GM19397 (cell line): ENCODE measurements around the gene TM7SF3.
A peak's percentile ranks its signal among the peaks of the same experiment; 100 is the strongest.
"Not testable (repeated sequence)": the region's sequence is repeated elsewhere in the genome, so short reads cannot be mapped to it uniquely, and the experiment has no call there.

Experiments used
- ATAC-seq: cut with Tn5 transposase; IDR thresholded peaks from one replicate; pipeline ENCODE4 v1.9.1; 2021; ENCODE audit warnings: mild to moderate bottlenecking, moderate library complexity; ENCODE audit not compliant: unreplicated experiment

Gene TM7SF3

GRCh38 chr12:26982866-26983265 lies 31.3 kb downstream of the TM7SF3 start:
- ATAC-seq: no peak

GRCh38 chr12:26979733-26980132 lies 34.5 kb downstream of the TM7SF3 start:
- no peak for ATAC-seq

GRCh38 chr12:26978801-26979200 lies 35.4 kb downstream of the TM7SF3 start:
- ATAC-seq: no peak

- ATAC-seq: no peak
These were observed 37.5 kb downstream of the TM7SF3 start for GRCh38 chr12:26976687-26977086.

- peak; percentile 82 for ATAC-seq
These were observed 42.2 kb downstream of the TM7SF3 start for GRCh38 chr12:26971963-26972362.

- no peak for ATAC-seq
These were observed 44.0 kb downstream of the TM7SF3 start for GRCh38 chr12:26970136-26970535.

- ATAC-seq: no peak
These were observed 47.3 kb downstream of the TM7SF3 start for GRCh38 chr12:26966842-26967241.

- no peak for ATAC-seq
These were observed 50.8 kb downstream of the TM7SF3 start for GRCh38 chr12:26963413-26963812.

- no peak for ATAC-seq
These were observed 52.4 kb downstream of the TM7SF3 start for GRCh38 chr12:26961803-26962202.

GRCh38 chr12:26961391-26961790 lies 52.8 kb downstream of the TM7SF3 start:
- not testable (repeated sequence) for ATAC-seq

- no peak for ATAC-seq
These were observed 60.2 kb downstream of the TM7SF3 start for GRCh38 chr12:26954027-26954426.

- no peak for ATAC-seq
These were observed 60.7 kb downstream of the TM7SF3 start for GRCh38 chr12:26953447-26953846.

- ATAC-seq: no peak
These were observed 65.9 kb downstream of the TM7SF3 start for GRCh38 chr12:26948309-26948708.

- no peak for ATAC-seq
These were observed 73.0 kb downstream of the TM7SF3 start for GRCh38 chr12:26941215-26941594.

GRCh38 chr12:26940516-26941214 lies 73.5 kb downstream of the TM7SF3 start:
- no peak for ATAC-seq

GRCh38 chr12:26939953-26940352 lies 74.2 kb downstream of the TM7SF3 start:
- no peak for ATAC-seq

- no peak for ATAC-seq
These were observed 74.9 kb downstream of the TM7SF3 start for GRCh38 chr12:26939192-26939832.

- ATAC-seq: peak; percentile 9
These were observed 75.5 kb downstream of the TM7SF3 start for GRCh38 chr12:26938701-26939062.

GRCh38 chr12:26937863-26938700 lies 76.1 kb downstream of the TM7SF3 start, which contains the start of the genes FGFR1OP2 and INTS13:
Gene FGFR1OP2, plus strand, starts transcription at chr12:26938470. Its CDS starts 15,689 bp downstream, at chr12:26954159.
Gene INTS13, minus strand, starts transcription at chr12:26937981. Its CDS starts 1,178 bp downstream, at chr12:26936803.
- ATAC-seq: peak; percentile 78

- no peak for ATAC-seq
These were observed 76.7 kb downstream of the TM7SF3 start for GRCh38 chr12:26937443-26937862.
